ENCODE measurements around the gene SLC19A1.

SLC19A1 gene

DNA sequence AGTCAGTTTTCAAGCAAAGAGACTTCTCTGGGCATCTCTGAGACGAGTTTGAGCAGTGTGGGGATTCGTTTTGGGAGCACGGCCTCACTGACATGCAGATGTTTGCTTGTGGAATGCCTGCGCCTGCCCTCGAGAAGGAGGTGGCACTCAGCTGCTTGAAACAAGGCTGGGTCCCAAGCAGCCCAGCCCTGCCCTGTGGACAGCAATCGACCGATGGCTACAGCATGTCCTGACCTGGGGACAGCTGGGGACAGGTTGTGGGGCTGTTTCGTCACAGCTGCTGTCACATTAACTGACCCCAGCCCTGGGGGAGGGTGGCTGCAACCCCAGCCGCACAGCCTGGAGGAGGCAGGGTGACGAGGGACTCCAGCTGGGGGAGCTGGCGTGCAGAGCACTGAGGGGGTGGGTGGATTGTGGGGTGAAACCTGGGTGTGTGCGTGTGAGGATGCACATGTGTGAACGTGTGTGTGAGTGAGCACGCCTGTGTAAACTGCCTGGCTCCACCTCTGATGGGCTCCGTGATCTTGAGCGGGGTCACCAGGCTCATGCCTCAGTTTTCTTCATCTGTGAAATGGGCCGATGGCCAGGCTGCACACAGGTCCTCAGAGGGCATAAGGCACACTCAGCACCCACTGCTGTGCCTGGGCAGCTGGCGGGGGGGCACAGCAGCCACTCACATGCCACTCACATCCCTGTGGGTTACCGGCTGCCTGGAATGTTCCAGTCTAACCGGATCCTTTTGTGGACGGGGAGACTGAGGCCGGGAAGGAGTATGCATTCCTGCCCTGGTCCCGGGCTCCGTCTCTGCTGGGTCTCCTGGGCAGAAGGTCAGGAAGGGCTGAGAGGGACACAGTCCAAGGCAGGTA lies 87.9 kb downstream of the SLC19A1 start:
- Histone ChIP-seq H3K4me1 (no peaks in the 10 kb centered on the region), H3K79me2 (no peaks in the 10 kb centered on the region), H3K4me3 (ENCODE audit: low read depth, low read length) (no peak overlapping the region), H3K36me3 (ENCODE audit: control insufficient read depth, insufficient read depth, low read length) (no peaks in the 10 kb centered on the region), H2AFZ (no peak overlapping the region), H3K9ac (no peak overlapping the region), H3K4me2 (ENCODE audit: low read length) (no peak overlapping the region), H3K27ac (no peak overlapping the region), H3K27me3 (ENCODE audit: control insufficient read depth, insufficient read depth, low read length) (no peaks in the 10 kb centered on the region), H3K9me3 (ENCODE audit: control insufficient read depth, low read length) (no peaks in the 10 kb centered on the region)
- TF ChIP-seq, protein P1, sequence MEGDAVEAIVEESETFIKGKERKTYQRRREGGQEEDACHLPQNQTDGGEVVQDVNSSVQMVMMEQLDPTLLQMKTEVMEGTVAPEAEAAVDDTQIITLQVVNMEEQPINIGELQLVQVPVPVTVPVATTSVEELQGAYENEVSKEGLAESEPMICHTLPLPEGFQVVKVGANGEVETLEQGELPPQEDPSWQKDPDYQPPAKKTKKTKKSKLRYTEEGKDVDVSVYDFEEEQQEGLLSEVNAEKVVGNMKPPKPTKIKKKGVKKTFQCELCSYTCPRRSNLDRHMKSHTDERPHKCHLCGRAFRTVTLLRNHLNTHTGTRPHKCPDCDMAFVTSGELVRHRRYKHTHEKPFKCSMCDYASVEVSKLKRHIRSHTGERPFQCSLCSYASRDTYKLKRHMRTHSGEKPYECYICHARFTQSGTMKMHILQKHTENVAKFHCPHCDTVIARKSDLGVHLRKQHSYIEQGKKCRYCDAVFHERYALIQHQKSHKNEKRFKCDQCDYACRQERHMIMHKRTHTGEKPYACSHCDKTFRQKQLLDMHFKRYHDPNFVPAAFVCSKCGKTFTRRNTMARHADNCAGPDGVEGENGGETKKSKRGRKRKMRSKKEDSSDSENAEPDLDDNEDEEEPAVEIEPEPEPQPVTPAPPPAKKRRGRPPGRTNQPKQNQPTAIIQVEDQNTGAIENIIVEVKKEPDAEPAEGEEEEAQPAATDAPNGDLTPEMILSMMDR (IDR thresholded peaks at IDR 0.05) = no peak

DNA sequence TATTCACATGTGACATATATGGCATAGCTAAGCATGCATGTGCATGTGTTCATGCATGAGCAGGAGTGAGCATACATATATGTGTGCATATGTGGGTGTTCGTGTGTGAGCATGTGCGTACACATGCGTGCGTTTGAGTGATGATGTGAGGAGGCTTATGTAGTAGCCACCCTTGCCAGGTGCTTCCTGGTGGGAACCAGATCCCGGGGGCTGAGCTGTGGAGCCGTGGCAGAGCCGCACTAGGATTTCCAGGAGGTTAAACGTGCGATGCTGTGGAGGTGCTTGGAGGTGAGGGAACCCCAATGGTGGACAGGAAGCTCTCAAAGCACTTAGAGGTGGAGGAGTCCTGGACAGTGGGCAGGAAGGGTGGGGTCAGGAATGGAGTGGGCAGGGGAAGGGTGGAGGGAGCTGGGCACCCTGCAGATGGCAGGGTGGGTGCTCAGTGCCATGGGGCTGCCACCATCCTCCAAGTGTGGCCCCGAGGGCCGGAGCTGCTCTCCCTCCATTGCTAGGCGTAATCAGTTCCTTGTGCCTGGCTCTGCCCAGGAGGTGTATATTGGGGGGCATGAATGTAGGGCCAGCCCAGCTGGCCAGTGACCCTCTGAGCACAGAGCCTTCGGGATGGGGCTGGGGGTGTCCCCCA lies 88.8 kb downstream of the SLC19A1 start:
- no peaks in the 10 kb centered on the region for H3K79me2 ChIP-seq
- TF ChIP-seq, protein P1 (IDR thresholded peaks at IDR 0.05) = no peak
- H3K36me3 ChIP-seq (ENCODE audit: control insufficient read depth, insufficient read depth, low read length) = no peaks in the 10 kb centered on the region
- no peaks in the 10 kb centered on the region for H3K9me3 ChIP-seq (ENCODE audit: control insufficient read depth, low read length)
- H3K27ac ChIP-seq = no peak overlapping the region
- H3K4me1 ChIP-seq = no peaks in the 10 kb centered on the region
- no peak overlapping the region for H2AFZ ChIP-seq
- H3K9ac ChIP-seq = no peak overlapping the region
- H3K4me2 ChIP-seq (ENCODE audit: low read length) = no peak overlapping the region
- H3K4me3 ChIP-seq (ENCODE audit: low read depth, low read length) = no peak overlapping the region
- H3K27me3 ChIP-seq (ENCODE audit: control insufficient read depth, insufficient read depth, low read length) = no peaks in the 10 kb centered on the region

DNA sequence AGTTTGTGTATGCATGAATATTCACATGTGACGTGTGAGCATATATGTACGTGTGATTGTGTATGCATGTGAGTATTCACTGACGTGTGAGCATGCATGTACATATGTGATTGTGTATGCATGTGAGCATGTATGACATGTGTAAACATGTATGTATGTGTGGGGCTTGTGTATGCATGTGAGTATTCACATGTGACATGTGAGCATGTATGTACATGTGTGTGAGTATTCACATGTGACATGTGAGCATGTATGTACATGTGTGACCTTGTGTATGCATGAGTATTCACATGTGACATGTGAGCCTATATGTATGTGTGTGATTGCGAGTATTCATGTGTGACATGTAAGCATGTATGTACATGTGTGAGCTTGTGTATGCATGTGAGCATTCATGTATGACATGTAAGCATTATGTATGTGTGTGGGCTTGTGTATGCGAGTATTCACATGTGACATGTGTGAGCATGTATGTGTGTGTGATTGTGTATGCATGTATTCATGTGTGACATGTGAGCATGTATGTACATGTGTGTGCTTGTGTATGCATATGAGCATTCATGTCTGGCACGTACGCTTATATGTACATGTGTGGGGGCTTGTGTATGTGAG lies 89.4 kb downstream of the SLC19A1 start:
- Histone ChIP-seq H3K79me2 (no peaks in the 10 kb centered on the region), H3K9me3 (ENCODE audit: control insufficient read depth, low read length) (no peaks in the 10 kb centered on the region), H3K4me2 (ENCODE audit: low read length) (no peak overlapping the region), H3K27ac (no peak overlapping the region), H3K36me3 (ENCODE audit: control insufficient read depth, insufficient read depth, low read length) (no peaks in the 10 kb centered on the region), H3K27me3 (ENCODE audit: control insufficient read depth, insufficient read depth, low read length) (no peaks in the 10 kb centered on the region), H3K4me1 (no peaks in the 10 kb centered on the region), H3K4me3 (ENCODE audit: low read depth, low read length) (no peak overlapping the region), H3K9ac (no peak overlapping the region), H2AFZ (no peak overlapping the region)
- TF ChIP-seq, protein P1 (IDR thresholded peaks at IDR 0.05) = no peak

DNA sequence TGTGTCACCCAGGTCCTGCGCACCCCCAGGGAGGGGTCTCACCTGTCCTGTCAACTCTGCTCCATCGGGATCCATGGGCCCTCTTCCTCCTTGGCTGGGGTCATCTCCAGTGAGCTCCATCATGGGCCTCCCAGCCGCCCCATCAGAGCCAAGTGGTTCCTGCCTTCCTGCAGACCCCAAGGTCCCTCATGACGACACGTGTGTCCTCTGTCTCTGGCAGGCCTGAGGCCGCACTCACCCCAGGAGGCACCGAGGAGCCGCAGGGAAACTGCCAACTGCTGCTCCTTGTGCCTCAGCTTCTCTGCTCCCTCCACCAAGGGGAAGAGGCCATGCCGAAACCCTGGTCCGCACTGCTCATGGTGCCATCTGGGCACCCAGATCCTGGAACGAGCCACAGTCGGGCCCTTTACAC lies 90.5 kb downstream of the SLC19A1 start:
- Histone ChIP-seq H2AFZ (no peak overlapping the region), H3K79me2 (no peaks in the 10 kb centered on the region), H3K36me3 (ENCODE audit: control insufficient read depth, insufficient read depth, low read length) (no peaks in the 10 kb centered on the region), H3K27me3 (ENCODE audit: control insufficient read depth, insufficient read depth, low read length) (no peaks in the 10 kb centered on the region), H3K4me1 (no peaks in the 10 kb centered on the region), H3K27ac (no peak overlapping the region), H3K4me2 (ENCODE audit: low read length) (no peak overlapping the region), H3K9ac (no peak overlapping the region), H3K4me3 (ENCODE audit: low read depth, low read length) (no peak overlapping the region), H3K9me3 (ENCODE audit: control insufficient read depth, low read length) (no peaks in the 10 kb centered on the region)
- TF ChIP-seq, protein P1 (IDR thresholded peaks at IDR 0.05) = no peak
